Measurements from ENCODE around the gene PABPN1. TPM values are rescaled to one million over a fixed set of nuclear protein-coding genes. Genes with fewer than 3 reads are reported as not detected.

PABPN1 gene
- polyA plus RNA-seq, 1 donor from 2014 or later: 431 TPM

DNA sequence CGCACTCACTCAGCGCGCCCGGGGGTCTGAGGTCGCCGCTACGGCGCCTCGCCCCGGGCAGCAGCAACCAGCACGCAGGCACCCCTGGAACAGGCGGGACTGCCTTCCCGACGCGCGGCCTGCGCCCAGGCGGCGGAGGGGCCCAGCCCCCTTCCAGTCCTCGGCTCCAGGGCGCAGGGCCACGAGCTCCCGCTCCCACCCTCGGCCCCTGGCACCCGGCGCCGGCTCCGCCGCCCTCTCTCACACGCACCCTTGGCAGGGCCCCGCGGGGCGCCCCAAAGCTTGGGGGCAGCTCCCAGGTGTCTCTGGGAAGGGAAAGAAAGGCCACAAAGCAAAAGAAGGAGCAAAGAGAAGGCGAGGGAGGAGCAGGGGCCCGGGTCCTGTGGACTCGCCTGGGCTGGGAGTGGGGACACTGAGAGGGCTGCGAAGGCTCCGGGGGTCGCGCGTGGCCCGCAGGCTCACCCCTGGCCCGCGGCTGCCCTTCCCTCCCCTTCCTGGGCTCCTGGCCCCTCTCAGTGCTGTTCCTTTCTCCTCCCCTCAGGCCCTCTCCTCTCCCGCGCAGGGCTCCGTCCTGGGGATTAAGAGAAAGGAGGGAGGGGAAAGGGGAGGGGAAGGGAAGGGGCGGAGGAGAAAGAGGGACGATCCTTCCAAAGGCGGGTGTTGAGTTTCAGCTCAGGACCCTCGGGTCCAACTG lies 44.6 kb downstream of the PABPN1 start:
- Histone ChIP-seq H3F3A (ENCODE audit: insufficient read depth, low read length, poor library complexity, severe bottlenecking) (no peaks in the 10 kb centered on the region), H3K4me3 (ENCODE audit: low read length) (peak overlapping the region; percentile 21), H3K9me2 (ENCODE audit: insufficient read depth, low read length) (no peaks in the 10 kb centered on the region), H4K20me1 (ENCODE audit: insufficient read depth) (no peaks in the 10 kb centered on the region), H3K9ac (ENCODE audit: low read length) (peak overlapping the region; percentile 16), H3K79me2 (replicated peaks; ENCODE audit: insufficient read depth, low read length) (peaks cover 25% of the 10 kb centered on the region), H3K27ac (ENCODE audit: low read length) (no peak overlapping the region), H2AFZ (ENCODE audit: low read depth, low read length) (no peak overlapping the region), H3K36me3 (ENCODE audit: insufficient read depth, low read length) (no peaks in the 10 kb centered on the region), H3K27me3 (ENCODE audit: insufficient read depth, low read depth, low read length) (peaks cover 12% of the 10 kb centered on the region), H3K4me2 (ENCODE audit: low read length) (no peak overlapping the region), H3K9me3 (ENCODE audit: low read length) (no peaks in the 10 kb centered on the region)
- TF ChIP-seq, protein P1, sequence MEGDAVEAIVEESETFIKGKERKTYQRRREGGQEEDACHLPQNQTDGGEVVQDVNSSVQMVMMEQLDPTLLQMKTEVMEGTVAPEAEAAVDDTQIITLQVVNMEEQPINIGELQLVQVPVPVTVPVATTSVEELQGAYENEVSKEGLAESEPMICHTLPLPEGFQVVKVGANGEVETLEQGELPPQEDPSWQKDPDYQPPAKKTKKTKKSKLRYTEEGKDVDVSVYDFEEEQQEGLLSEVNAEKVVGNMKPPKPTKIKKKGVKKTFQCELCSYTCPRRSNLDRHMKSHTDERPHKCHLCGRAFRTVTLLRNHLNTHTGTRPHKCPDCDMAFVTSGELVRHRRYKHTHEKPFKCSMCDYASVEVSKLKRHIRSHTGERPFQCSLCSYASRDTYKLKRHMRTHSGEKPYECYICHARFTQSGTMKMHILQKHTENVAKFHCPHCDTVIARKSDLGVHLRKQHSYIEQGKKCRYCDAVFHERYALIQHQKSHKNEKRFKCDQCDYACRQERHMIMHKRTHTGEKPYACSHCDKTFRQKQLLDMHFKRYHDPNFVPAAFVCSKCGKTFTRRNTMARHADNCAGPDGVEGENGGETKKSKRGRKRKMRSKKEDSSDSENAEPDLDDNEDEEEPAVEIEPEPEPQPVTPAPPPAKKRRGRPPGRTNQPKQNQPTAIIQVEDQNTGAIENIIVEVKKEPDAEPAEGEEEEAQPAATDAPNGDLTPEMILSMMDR (IDR thresholded peaks at IDR 0.05; ENCODE audit: poor library complexity, severe bottlenecking): no peak
- TF ChIP-seq, protein P2, sequence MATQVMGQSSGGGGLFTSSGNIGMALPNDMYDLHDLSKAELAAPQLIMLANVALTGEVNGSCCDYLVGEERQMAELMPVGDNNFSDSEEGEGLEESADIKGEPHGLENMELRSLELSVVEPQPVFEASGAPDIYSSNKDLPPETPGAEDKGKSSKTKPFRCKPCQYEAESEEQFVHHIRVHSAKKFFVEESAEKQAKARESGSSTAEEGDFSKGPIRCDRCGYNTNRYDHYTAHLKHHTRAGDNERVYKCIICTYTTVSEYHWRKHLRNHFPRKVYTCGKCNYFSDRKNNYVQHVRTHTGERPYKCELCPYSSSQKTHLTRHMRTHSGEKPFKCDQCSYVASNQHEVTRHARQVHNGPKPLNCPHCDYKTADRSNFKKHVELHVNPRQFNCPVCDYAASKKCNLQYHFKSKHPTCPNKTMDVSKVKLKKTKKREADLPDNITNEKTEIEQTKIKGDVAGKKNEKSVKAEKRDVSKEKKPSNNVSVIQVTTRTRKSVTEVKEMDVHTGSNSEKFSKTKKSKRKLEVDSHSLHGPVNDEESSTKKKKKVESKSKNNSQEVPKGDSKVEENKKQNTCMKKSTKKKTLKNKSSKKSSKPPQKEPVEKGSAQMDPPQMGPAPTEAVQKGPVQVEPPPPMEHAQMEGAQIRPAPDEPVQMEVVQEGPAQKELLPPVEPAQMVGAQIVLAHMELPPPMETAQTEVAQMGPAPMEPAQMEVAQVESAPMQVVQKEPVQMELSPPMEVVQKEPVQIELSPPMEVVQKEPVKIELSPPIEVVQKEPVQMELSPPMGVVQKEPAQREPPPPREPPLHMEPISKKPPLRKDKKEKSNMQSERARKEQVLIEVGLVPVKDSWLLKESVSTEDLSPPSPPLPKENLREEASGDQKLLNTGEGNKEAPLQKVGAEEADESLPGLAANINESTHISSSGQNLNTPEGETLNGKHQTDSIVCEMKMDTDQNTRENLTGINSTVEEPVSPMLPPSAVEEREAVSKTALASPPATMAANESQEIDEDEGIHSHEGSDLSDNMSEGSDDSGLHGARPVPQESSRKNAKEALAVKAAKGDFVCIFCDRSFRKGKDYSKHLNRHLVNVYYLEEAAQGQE (IDR thresholded peaks at IDR 0.05; ENCODE audit: borderline replicate concordance): no peak
- TF ChIP-seq SMC3 (conservative IDR thresholded peaks at IDR 0.05; ENCODE audit: poor library complexity) (no peak), TAF1 (IDR thresholded peaks at IDR 0.05; ENCODE audit: low read depth) (no peak), RAD21 (conservative IDR thresholded peaks at IDR 0.05) (no peak), EP300 (conservative IDR thresholded peaks at IDR 0.05; ENCODE audit: poor library complexity, severe bottlenecking) (no peak), EZH2 (IDR thresholded peaks at IDR 0.05; ENCODE audit: borderline replicate concordance, insufficient read depth, low read length, poor library complexity, severe bottlenecking) (no peak)

DNA sequence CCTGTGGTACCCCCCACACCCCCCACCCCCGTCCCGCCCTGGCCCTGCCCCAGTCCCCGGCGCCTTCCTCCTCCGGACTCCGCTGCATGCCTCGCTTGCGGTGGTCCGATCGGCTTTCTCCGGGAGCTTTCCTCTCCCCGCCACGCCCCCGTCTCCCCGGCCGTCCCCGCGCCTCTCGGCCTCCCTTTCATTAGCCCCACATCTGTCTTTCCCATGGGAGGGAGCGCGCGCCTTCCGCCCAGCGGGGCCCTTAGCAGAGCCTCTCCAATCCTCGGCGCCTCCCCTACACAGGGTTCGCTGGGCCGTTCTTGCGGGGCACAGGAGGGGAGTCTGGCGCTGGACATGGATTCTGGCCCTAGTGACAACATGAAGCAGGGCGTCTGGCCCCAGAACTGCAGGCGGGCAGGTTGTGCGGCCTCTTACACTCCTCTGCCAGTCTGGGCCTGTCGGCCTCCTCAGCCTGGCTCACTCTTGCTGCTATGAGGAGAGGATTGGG lies 45.2 kb downstream of the PABPN1 start:
- no peak overlapping the region for H3K4me2 ChIP-seq (ENCODE audit: low read length)
- H3K27me3 ChIP-seq (ENCODE audit: insufficient read depth, low read depth, low read length): peaks cover 12% of the 10 kb centered on the region
- H3K27ac ChIP-seq (ENCODE audit: low read length): no peak overlapping the region
- H3K9me2 ChIP-seq (ENCODE audit: insufficient read depth, low read length): no peaks in the 10 kb centered on the region
- H3F3A ChIP-seq (ENCODE audit: insufficient read depth, low read length, poor library complexity, severe bottlenecking): no peaks in the 10 kb centered on the region
- H3K9me3 ChIP-seq (ENCODE audit: low read length): no peaks in the 10 kb centered on the region
- H2AFZ ChIP-seq (ENCODE audit: low read depth, low read length): no peak overlapping the region
- no peak overlapping the region for H3K4me3 ChIP-seq (ENCODE audit: low read length)
- H3K9ac ChIP-seq (ENCODE audit: low read length): no peak overlapping the region
- no peaks in the 10 kb centered on the region for H4K20me1 ChIP-seq (ENCODE audit: insufficient read depth)
- H3K79me2 ChIP-seq (replicated peaks; ENCODE audit: insufficient read depth, low read length): peaks cover 23% of the 10 kb centered on the region
- H3K36me3 ChIP-seq (ENCODE audit: insufficient read depth, low read length): no peaks in the 10 kb centered on the region
- TF ChIP-seq POLR2AphosphoS5 (IDR thresholded peaks at IDR 0.05) (no peak), TAF1 (IDR thresholded peaks at IDR 0.05; ENCODE audit: low read depth) (no peak), EP300 (conservative IDR thresholded peaks at IDR 0.05; ENCODE audit: poor library complexity, severe bottlenecking) (no peak), EZH2 (IDR thresholded peaks at IDR 0.05; ENCODE audit: borderline replicate concordance, insufficient read depth, low read length, poor library complexity, severe bottlenecking) (no peak), MXI1 (conservative IDR thresholded peaks at IDR 0.05; ENCODE audit: poor library complexity, severe bottlenecking) (no peak), RAD21 (conservative IDR thresholded peaks at IDR 0.05) (no peak), SMC3 (conservative IDR thresholded peaks at IDR 0.05; ENCODE audit: poor library complexity) (no peak)
- TF ChIP-seq, protein P2 (IDR thresholded peaks at IDR 0.05; ENCODE audit: borderline replicate concordance): no peak
- TF ChIP-seq, protein P1 (IDR thresholded peaks at IDR 0.05; ENCODE audit: poor library complexity, severe bottlenecking): no peak

Measured in neural cell (in vitro differentiated cells).